Measurements from ENCODE around the gene MRPS18A. TPM values are rescaled to one million over a fixed set of nuclear protein-coding genes. Genes with fewer than 3 reads are reported as not detected.

MRPS18A gene
- 37.0 and 39.6 TPM in 2 replicates for total RNA-seq
- total RNA-seq (2013) = 35.5 TPM
- 22.8 and 46.3 TPM in 2 replicates for polyA plus RNA-seq
- 50.9 and 60.4 TPM in 2 replicates for polyA minus RNA-seq

GRCh38 chr6:43687437-43688347 is at the start of gene MRPS18A:
MRPS18A (minus strand) TSS chr6:43687791; CDS start chr6:43687779, 12 bp downstream.
- H2AFZ ChIP-seq (ENCODE audit: insufficient read depth, low read depth, low read length, poor library complexity, severe bottlenecking) = peak within 1 kb of the TSS; percentile 92
- peak within 1 kb of the TSS; percentile 95 for H3K9ac ChIP-seq (ENCODE audit: low read length)
- intact Hi-C loops (cut with micrococcal nuclease) = loop anchor here (1.0 to 10.0 kb wide), 3 partner anchors 17 to 1473 kb away; partner anchors contain the start of genes GTPBP2 and MRPS10
- H3K4me3 Mint-ChIP-seq = peak within 1 kb of the TSS; percentile 97
- H3K27ac Mint-ChIP-seq = peak within 1 kb of the TSS; percentile 92
- WGBS (ENCODE audit: insufficient coverage) = 0% methylated on average over 36 of the region's 43 CpGs
- ChIA-PET POLR2A (interaction anchor here (1.0 to 1.6 kb wide), 2 partner anchors 43 to 82 kb away, joined by 3 to 6 read pairs; partner anchors contain the start of genes RSPH9 and VEGFA), CTCF (interaction anchor here (0.5 to 2.5 kb wide), 10 partner anchors 9 to 387 kb away, joined by 3 to 13 read pairs (median 3); no protein-coding TSS in a partner anchor)
- no peaks in the 10 kb centered on the region for H3K27me3 ChIP-seq (replicated peaks in 1 of 4; ENCODE audit: control extremely low read depth in 1 of 4, control insufficient read depth in 3 of 4, insufficient read depth in 4 of 4, low read length in 3 of 4)
- H3K4me1 ChIP-seq (ENCODE audit: control insufficient read depth in 2 of 2, insufficient read depth in 2 of 2, low read length in 2 of 2) = peaks cover 37 to 42% of the 10 kb centered on the region in 2 donors
- DNase-seq (peak; percentile 83), ATAC-seq (ENCODE audit: low read depth) (peak; percentile 92)
- H3K36me3 ChIP-seq (replicated peaks in 1 of 2; ENCODE audit: control extremely low read depth in 1 of 2, control insufficient read depth in 1 of 2, extremely low read depth in 1 of 2, insufficient read depth in 2 of 2, low read length in 1 of 2) = peaks cover 2 to 7% of the 10 kb centered on the region in 2 experiments
- H3K4me1 Mint-ChIP-seq = peaks cover 48% of the 10 kb centered on the region
- peak within 1 kb of the TSS; percentile 92 for H3K4me2 ChIP-seq (replicated peaks; ENCODE audit: low read depth, low read length, poor library complexity, severe bottlenecking)
- H3K9me3 Mint-ChIP-seq (ENCODE audit: insufficient read depth) = no peaks in the 10 kb centered on the region
- TF ChIP-seq EZH2 (IDR thresholded peaks at IDR 0.05; ENCODE audit: borderline replicate concordance, insufficient read depth, low read depth, low read length, poor library complexity, severe bottlenecking) (no peak), CTCF (IDR thresholded peaks at IDR 0.05) (no peak)
- peak within 1 kb of the TSS; percentile 76 to 90 for H3K27ac ChIP-seq (ENCODE audit: low read length in 2 of 2)
- H3K4me3 ChIP-seq (ENCODE audit: control extremely low read depth in 1 of 5, extremely low read depth in 1 of 5, insufficient read depth in 1 of 5, low read depth in 2 of 5, low read length in 4 of 5) = peak within 1 kb of the TSS; percentile 80 to 98 (median 96)
- peaks cover 60% of the 10 kb centered on the region for H3K79me2 ChIP-seq (ENCODE audit: control insufficient read depth, insufficient read depth, low read length)
- no peaks in the 10 kb centered on the region for H3K9me3 ChIP-seq (ENCODE audit: control extremely low read depth in 1 of 3, control insufficient read depth in 2 of 3, insufficient read depth in 1 of 3, low read length in 2 of 3)
- H3K27me3 Mint-ChIP-seq = no peaks in the 10 kb centered on the region
- H4K20me1 ChIP-seq (ENCODE audit: control insufficient read depth, insufficient read depth, low read length, poor library complexity, severe bottlenecking) = peaks cover 21% of the 10 kb centered on the region

Measured in B cell (primary cell).